Upper lobe of left lung (tissue), 6 donors: Measurements from ENCODE around the gene CADM3. TPM values are rescaled to one million over a fixed set of nuclear protein-coding genes. Genes with fewer than 3 reads are reported as not detected.
A peak's percentile ranks its signal among the peaks of the same experiment; 100 is the strongest.

Experiments
- ATAC-seq, 2 donors: fragments of 200-7000 bp; cut with Tn5 transposase; one replicate each; pipeline ENCODE4 v1.9.1; 2022; ENCODE audit warnings: mild to moderate bottlenecking in 2 of 2, moderate library complexity in 2 of 2; ENCODE audit not compliant: low FRiP score in 2 of 2
- DNase-seq, 2 donors: peaks; one replicate each; pipeline ENCODE4 v3.0.0-alpha.2; 2019 to 2020
- H3K27ac ChIP-seq, 4 donors: fragments of 200-600 bp; sonication (generic); one replicate each; pipeline ENCODE4 v1.5.1; 2016 to 2019
- H3K27me3 ChIP-seq, 4 donors: fragments of 200-600 bp; sonication (generic); one replicate each; pipeline ENCODE4 v1.5.1; 2017 to 2019
- H3K36me3 ChIP-seq, 4 donors: fragments of 200-600 bp; sonication (generic); one replicate each; pipeline ENCODE4 v1.5.1; 2016 to 2019
- H3K4me1 ChIP-seq, 4 donors: fragments of 200-600 bp; sonication (generic); one replicate each; pipeline ENCODE4 v1.5.1; 2018 to 2019
- H3K4me3 ChIP-seq, 4 donors: fragments of 200-600 bp; sonication (generic); one replicate each; pipeline ENCODE4 v1.5.1; 2017 to 2019; ENCODE audit warnings: mild to moderate bottlenecking in 2 of 4, moderate library complexity in 1 of 4
- H3K9me3 ChIP-seq, 4 donors: fragments of 200-600 bp; sonication (generic); one replicate each; pipeline ENCODE4 v1.5.1; 2018 to 2019
- EP300 ChIP-seq, 4 donors: sonication (generic); formaldehyde crosslinking; IDR thresholded peaks; one replicate each; pipeline ENCODE4 v1.5.1; 2017; ENCODE audit warnings: antibody characterized with exemption in 4 of 4, control low read depth in 2 of 4
- POLR2A ChIP-seq, 4 donors: fragments of 450-650 bp; IDR thresholded peaks; one replicate each; pipeline ENCODE4 v1.5.1; 2016 to 2017; ENCODE audit warnings: antibody characterized with exemption in 4 of 4, mild to moderate bottlenecking in 2 of 4
- POLR2AphosphoS5 ChIP-seq, 2 donors: sonication (generic); formaldehyde crosslinking; IDR thresholded peaks; one replicate each; pipeline ENCODE4 v1.5.1; 2017; ENCODE audit warnings: antibody characterized with exemption in 2 of 2
- WGBS, 2 donors: methylation state at CpG; one replicate each; pipeline ENCODE4 v1.1.5; 2017 to 2018; 5-methylcytosine and 5-hydroxymethylcytosine counted together
- total RNA-seq, 6 donors: library from RNA; depleted of rRNA in 4 of 6; stranded (reverse); fragments of >200 nt in 4 of 6; gene quantifications; one replicate each; pipeline versions ENCODE4 v1.1.0 to v1.2.1, GENCODE V29; 2016 to 2021
- TF ChIP-seq, protein P1 (sequence below), 6 experiments: fragments of 450-650 bp in 4 of 6; fragments of 200-600 bp in 2 of 6; sonication (generic) in 2 of 6; IDR thresholded peaks; one replicate each; pipeline ENCODE4 v1.5.1; 2016 to 2019; ENCODE audit warnings: antibody characterized with exemption in 6 of 6
- donor health status: DM: no; HTN: no; CAD: no; lungs with moderate emphysema.
- donor health status: DM: no; HTN: yes; CAD: no; lungs with severe emphysema.

CADM3 gene
- total RNA-seq, 6 donors from 2014 or later = 0.98 to 16.0 (median 2.0) TPM

DNA sequence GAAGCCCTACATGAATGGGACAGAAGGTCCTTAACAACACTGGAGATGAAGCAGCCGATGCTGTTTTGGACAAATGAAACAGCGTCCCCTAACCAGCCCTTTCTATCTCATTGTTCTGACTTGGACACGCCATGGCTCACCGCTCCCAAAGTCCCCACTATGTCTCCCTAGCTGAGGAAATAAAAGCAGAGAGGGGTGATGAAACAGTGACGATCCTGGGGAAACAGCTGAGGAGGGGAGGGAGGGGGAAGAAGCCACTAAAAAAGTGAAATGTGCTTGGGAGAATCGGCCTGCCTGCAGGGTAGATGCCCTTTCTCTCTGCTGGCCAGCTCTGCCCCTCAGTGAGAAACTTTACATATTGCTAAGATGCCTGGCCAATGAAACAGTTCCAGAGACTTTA lies 32.2 kb downstream of the CADM3 start:
- DNase-seq (no peak), ATAC-seq (no peak)
- Histone ChIP-seq H3K27ac (peak overlapping the region in 1 of 4 donors; percentile 43), H3K4me3 (no peak overlapping the region), H3K36me3 (no peaks in the 10 kb centered on the region), H3K27me3 (no peaks in the 10 kb centered on the region), H3K4me1 (peaks cover 0 to 25% (median 12%) of the 10 kb centered on the region in 4 donors), H3K9me3 (no peaks in the 10 kb centered on the region)
- TF ChIP-seq, protein P1, sequence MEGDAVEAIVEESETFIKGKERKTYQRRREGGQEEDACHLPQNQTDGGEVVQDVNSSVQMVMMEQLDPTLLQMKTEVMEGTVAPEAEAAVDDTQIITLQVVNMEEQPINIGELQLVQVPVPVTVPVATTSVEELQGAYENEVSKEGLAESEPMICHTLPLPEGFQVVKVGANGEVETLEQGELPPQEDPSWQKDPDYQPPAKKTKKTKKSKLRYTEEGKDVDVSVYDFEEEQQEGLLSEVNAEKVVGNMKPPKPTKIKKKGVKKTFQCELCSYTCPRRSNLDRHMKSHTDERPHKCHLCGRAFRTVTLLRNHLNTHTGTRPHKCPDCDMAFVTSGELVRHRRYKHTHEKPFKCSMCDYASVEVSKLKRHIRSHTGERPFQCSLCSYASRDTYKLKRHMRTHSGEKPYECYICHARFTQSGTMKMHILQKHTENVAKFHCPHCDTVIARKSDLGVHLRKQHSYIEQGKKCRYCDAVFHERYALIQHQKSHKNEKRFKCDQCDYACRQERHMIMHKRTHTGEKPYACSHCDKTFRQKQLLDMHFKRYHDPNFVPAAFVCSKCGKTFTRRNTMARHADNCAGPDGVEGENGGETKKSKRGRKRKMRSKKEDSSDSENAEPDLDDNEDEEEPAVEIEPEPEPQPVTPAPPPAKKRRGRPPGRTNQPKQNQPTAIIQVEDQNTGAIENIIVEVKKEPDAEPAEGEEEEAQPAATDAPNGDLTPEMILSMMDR (IDR thresholded peaks at IDR 0.05) = no peak
- no peak for TF ChIP-seq EP300 (IDR thresholded peaks at IDR 0.05)
- TF ChIP-seq POLR2AphosphoS5 (IDR thresholded peaks at IDR 0.05) = no peak
- no peak for TF ChIP-seq POLR2A (IDR thresholded peaks at IDR 0.05)
- WGBS, 2 donors = 59 to 70% methylated on average over 6 of the region's 6 CpGs

GRCh38 chr1:159204161-159205141 lies 33.0 kb downstream of the CADM3 start, which contains the start of gene ACKR1:
TSS of gene ACKR1 (plus strand) at chr1:159204875. CDS start at chr1:159204960, 85 bp downstream.
- Histone ChIP-seq H3K36me3 (no peaks in the 10 kb centered on the region), H3K4me3 (peak within 1 kb of the TSS in 2 of 4 donors; percentile 3 to 29), H3K9me3 (no peaks in the 10 kb centered on the region), H3K4me1 (peaks cover 0 to 25% (median 12%) of the 10 kb centered on the region in 4 donors), H3K27ac (peak within 1 kb of the TSS in 2 of 4 donors; percentile 33 to 43), H3K27me3 (no peaks in the 10 kb centered on the region)
- 33 to 47% methylated on average over 13 of the region's 13 CpGs for WGBS, 2 donors
- TF ChIP-seq EP300 (IDR thresholded peaks at IDR 0.05) (no peak), POLR2AphosphoS5 (IDR thresholded peaks at IDR 0.05) (no peak), POLR2A (IDR thresholded peaks at IDR 0.05) (no peak)
- TF ChIP-seq, protein P1 (IDR thresholded peaks at IDR 0.05) = no peak
- DNase-seq (no peak), ATAC-seq (peak in 1 of 2 donors; percentile 17)

GRCh38 chr1:159205225-159205624 lies 33.8 kb downstream of the CADM3 start:
- H3K4me1 ChIP-seq = peaks cover 0 to 25% (median 12%) of the 10 kb centered on the region in 4 donors
- 64 to 71% methylated on average over 6 of the region's 6 CpGs for WGBS, 2 donors
- TF ChIP-seq POLR2AphosphoS5 (IDR thresholded peaks at IDR 0.05) (no peak), POLR2A (IDR thresholded peaks at IDR 0.05) (no peak), EP300 (IDR thresholded peaks at IDR 0.05) (no peak)
- TF ChIP-seq, protein P1 (IDR thresholded peaks at IDR 0.05) = no peak
- no peaks in the 10 kb centered on the region for H3K36me3 ChIP-seq
- ATAC-seq (no peak), DNase-seq (no peak)
- H3K27ac ChIP-seq = peak overlapping the region in 1 of 4 donors; percentile 33
- peak overlapping the region in 2 of 4 donors; percentile 3 to 29 for H3K4me3 ChIP-seq
- H3K9me3 ChIP-seq = no peaks in the 10 kb centered on the region
- H3K27me3 ChIP-seq = no peaks in the 10 kb centered on the region

DNA sequence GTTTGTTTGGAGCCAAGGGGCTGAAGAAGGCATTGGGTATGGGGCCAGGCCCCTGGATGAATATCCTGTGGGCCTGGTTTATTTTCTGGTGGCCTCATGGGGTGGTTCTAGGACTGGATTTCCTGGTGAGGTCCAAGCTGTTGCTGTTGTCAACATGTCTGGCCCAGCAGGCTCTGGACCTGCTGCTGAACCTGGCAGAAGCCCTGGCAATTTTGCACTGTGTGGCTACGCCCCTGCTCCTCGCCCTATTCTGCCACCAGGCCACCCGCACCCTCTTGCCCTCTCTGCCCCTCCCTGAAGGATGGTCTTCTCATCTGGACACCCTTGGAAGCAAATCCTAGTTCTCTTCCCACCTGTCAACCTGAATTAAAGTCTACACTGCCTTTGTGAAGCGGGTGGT lies 34.7 kb downstream of the CADM3 start:
- H3K36me3 ChIP-seq = no peaks in the 10 kb centered on the region
- ATAC-seq = no peak
- H3K4me3 ChIP-seq = peak overlapping the region in 2 of 4 donors; percentile 1 to 29
- no peaks in the 10 kb centered on the region for H3K27me3 ChIP-seq
- TF ChIP-seq EP300 (IDR thresholded peaks at IDR 0.05) = no peak
- TF ChIP-seq POLR2A (IDR thresholded peaks at IDR 0.05) = no peak
- TF ChIP-seq, protein P1 (IDR thresholded peaks at IDR 0.05) = no peak
- no peak for TF ChIP-seq POLR2AphosphoS5 (IDR thresholded peaks at IDR 0.05)
- no peak for DNase-seq
- H3K9me3 ChIP-seq = no peaks in the 10 kb centered on the region
- H3K27ac ChIP-seq = no peak overlapping the region
- H3K4me1 ChIP-seq = peaks cover 0 to 22% (median 11%) of the 10 kb centered on the region in 4 donors
- 94 to 98% methylated on average over 4 of the region's 4 CpGs for WGBS, 2 donors
